ENCODE measurements around the gene PKIB.

Gene PKIB

DNA sequence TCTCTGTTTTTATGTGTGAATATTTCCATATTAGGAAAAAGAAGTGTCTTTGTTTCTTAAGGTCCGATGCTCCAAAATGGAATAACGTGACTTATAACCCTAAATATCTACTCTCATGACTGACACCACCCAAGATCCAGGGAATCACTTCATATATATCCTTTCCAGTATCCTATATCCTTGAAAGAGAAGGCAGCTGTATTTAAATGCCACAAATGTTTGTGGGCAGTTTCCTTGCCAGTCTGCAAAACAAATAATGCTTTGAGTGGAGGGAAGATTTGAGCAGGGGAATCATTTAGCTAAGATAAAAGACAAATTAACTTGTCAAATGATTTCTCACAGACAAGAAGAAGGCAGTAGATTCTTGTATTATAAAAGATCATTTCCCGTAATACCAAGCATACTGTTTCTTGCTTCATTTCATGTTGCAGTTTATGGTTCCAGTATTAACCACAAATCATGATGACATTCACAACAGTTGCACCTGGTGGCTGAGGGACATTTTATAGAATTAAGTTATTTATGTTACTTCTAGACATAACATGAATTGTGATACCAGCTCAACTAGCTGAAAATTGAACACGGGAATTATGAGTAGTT lies 139.3 kb downstream of the PKIB start:
- DNase-seq: no peak

DNA sequence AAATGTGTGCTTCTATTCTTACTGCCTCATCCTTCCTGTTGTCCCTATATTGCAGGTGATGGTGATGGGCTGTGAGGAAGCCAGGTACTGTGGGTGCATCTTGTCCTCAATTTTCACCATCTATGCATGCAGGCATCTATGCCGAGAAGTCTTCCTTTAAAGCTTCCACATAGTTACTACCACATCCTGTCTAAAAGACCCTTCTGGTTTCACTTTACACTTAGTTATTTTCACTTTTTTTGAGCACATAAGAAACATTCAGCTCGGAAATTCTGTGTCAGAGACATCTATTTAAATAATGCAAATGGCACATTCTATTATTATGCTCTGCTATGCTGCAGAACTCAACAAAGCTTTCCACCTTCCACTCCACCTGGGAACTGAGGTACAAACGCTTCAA lies 141.1 kb downstream of the PKIB start:
- DNase-seq: no peak

- DNase-seq: peak in 1 of 2 donors; percentile 33
These were observed 142.3 kb downstream of the PKIB start for GRCh38 chr6:122752459-122752858.

DNA sequence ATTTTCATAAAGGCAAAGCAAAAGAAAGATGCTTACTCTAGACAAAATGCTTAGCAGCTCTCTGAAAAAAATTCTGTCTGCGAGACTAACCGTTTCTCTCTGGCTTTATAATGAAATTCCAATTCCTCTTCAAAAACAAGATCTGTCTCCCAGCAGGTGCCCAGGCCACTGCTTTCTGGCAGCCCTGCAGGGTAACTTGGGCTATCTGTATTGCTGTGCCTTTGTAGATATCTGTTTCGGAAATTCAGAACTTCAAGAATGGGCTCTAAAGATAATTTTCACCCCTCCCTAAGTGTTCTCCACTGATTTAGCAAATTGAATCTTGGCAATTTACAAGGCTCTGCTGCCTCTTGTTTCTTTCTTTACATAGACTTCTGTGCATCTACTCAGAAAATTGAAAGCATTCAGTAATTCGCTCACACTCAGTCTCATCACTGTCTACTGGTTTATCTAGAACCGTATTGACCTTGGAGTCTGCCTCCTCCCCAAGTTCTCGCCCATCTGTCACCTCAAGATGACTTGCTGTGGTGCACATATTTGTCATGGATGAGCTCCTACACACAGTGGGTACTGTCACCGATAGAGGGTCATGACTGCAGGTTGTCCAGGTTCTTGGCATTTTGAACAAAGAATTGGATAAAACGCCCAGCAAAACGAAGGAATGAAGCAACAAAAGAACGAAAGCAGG lies 142.9 kb downstream of the PKIB start:
- DNase-seq: no peak

GRCh38 chr6:122753688-122754056 lies 143.5 kb downstream of the PKIB start:
- DNase-seq: no peak

DNA sequence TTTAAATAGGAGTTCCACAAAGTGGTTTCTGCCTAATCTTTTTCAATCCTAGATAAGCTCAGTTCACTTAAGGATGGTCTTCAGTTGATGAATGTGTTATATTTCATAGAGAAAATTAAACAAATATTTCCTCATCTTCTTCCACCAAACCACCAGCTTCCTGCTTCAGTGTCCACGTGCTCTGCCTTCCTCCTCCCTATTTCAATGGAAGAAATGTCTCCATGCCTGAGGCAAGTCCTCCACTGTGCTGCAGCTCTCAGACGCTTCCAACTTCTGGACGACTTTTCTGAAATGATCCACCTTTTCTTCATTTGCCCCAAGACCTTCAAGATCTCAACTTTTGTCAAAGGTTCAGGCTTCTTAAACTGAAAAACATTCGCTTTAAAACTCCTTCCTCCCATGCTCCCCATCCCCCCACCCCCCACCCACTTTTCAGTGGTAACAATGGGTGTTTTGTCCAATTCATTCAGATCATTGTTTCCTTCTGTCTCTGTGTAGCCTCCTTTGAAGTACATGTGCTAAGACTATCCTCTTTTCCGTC lies 144.1 kb downstream of the PKIB start:
- DNase-seq: peak; percentile 27 to 49

GRCh38 chr6:122755901-122756300 lies 145.7 kb downstream of the PKIB start:
- DNase-seq: no peak

DNA sequence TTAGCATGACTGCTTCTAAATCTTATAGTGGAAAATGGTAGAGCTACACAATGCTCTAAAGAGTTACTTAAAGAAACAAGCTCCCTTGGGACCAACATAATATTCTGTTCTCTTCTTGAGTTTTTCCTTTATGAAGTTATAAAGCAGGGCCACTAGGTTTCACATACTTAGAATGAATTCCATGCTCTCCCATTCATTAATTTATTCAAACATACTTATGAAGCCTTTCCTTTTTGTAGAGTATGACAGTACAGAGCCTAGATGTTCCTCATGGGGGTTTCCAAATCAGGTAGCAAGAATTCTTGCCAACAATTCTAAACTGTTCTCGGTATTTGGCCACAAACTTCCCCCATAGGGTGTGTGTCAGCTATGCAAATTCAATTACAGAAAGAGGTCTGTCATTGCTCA lies 148.7 kb downstream of the PKIB start:
- DNase-seq: peak; percentile 51 to 79

- DNase-seq: no peak
These were observed 150.1 kb downstream of the PKIB start for GRCh38 chr6:122760330-122760729.

DNA sequence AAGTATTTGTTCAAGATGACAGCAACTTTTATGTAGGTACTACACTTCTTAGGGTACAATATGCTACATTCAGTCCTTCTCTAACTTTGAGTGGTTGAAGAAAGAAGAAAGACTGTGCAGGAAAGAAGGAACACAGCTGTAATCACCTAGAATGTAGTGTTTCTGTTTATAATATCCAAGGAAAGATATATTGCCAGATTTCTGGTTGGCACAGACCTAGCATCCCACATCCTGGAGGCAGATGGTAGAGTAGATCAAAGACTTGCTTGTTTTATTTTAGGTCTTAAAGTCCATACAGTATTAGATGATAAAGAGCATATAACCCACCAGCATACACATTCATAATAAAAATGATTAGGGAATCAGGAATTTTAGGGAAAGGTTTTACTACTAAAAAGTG lies 156.1 kb downstream of the PKIB start:
- DNase-seq: no peak

DNA sequence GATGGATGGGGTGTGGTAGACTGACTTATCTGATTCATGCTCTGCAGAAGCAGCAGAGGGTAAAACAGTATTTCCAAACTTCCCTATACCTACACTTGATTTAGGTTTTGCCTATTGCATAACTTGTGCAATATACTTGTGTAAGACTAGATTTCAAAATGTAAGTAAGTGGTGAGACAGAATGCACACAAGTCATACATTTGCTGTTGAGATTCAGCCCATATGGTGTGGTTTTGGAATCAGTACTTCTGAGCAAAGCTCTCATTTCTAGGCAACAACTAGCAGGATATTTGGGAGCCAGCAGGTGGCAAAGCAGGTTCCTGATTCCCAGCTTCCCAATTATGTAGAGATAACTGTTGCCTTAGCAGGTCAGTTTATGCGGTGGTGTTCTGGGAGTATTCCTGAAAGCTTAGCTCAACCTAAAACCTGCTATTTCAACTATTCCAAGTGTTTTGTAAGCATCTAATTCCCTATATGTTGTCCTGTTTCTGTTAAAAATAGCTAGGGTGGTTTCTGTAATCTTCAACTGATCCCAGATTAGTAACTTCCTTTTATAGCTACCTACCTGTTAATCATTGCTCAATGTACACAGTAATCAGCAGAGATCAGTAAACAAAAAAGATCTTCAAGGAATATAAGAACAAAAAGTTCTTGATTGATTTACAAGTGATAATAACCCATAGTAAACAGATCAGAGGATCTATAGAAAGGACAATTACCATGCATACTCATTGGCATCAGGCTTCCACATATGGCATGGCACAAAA lies 160.8 kb downstream of the PKIB start:
- peak; percentile 70 to 98 for DNase-seq

DNA sequence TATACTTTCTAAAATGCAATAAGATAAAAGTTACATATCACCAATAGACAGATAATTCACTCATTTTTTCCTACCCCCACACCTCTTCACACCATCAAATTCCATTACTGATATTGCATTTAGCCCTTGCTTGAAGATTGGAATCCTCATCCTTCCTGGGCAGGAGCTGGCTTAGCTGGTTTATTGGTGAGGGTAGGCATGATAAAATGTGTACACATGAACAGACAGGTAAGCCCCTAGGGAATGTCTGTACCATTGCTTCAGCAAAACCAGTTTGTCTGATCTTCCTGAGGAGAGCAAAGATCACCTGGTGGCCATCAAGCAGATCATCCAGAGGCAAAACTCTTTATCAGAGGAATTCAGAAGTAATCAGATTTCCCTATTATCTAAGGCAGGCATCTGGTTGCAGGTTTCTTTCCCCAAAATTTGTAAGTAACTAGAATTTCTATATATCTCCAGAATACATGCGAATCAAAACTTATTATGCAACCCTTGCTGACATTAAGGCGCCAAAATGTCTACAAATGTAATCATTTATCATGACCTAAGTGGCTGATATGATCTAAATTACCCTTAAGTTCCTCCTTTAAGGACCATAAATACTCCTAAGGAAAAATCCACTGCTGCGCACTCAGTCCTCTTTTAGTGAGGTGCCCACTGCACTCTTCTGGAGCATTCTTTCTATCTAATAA lies 162.7 kb downstream of the PKIB start:
- no peak for DNase-seq
